Measurements from ENCODE around the gene HDAC9.

The HDAC9 gene

DNA sequence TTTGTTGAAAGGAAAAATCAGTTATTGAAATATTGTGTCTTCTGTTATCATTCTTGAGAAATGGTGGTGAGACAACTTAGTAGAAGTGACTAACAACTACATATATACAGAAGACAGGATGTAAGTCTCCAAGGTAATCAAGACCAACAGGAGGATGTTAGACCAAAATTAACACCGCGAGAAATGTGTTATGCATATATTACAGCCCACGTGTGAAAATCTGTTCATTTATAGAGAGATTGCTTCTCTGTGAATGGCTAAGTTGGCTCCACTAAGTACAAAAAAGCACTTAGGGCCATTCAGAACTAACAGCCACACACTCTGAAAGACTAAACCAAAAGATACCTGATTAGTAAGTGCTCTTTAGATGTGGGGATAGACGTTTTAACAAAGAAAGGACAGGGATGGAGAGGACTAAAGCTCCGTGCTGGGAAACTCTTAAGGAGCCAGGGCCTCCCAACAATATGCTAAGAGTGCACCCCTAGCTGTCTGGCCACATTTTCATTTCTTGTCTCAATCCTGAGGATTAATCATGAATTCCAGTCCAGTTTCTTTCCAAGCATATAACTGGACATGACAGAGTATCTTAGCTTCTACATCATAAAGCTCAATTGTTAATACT lies 26.5 kb downstream of the HDAC9 start:
- no peak for TF ChIP-seq GATA1 (IDR thresholded peaks at IDR 0.05; ENCODE audit: low read depth, low read length)
- TF ChIP-seq POLR2A (IDR thresholded peaks at IDR 0.05; ENCODE audit: low read length) = no peak
- no peak for DNase-seq

DNA sequence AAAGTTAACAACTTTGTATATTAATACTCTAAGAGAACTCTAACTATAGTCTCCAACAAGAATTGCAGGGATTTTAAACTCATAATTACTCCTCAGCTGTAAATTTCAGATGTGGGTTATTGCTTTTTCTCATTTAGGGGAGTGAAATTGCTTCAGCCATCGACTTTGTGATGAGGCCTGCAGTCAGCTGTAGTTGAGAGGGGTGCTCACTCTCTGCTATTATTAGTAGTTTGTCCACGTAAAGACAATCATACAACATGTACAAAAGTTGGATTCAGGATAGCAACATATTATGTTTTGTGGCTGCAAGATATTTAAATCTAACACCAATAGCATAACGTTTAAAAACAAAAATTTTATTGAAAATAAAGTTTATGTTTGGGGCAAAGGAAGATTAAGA lies 28.7 kb downstream of the HDAC9 start:
- TF ChIP-seq POLR2A (IDR thresholded peaks at IDR 0.05; ENCODE audit: low read length) (no peak), GATA1 (IDR thresholded peaks at IDR 0.05; ENCODE audit: low read depth, low read length) (no peak)
- no peak for DNase-seq

DNA sequence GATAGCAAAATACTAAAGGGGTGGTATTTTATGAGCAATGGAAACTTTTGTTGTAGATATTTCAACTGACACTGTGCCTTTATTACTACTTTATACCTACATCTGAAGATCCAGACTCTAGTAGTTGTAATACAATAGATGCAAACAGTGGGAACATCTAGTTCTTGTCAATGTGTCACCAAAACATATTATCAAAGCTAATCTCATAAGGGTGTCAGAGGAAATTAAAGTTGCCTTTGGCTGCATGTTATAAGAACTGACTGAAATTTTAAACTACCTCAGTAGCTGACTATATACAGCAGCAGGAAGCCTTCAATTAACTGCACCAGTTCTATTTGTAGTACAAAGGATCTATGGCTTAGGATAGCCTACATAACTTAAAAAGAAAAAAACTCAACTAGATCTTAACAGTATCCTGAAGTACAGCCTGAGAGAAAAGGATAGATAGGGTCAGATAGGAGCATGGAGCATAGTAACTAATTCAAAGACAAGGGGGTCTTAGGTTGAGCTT lies 30.9 kb downstream of the HDAC9 start:
- TF ChIP-seq GATA1 (IDR thresholded peaks at IDR 0.05; ENCODE audit: low read depth, low read length) (no peak), POLR2A (IDR thresholded peaks at IDR 0.05; ENCODE audit: low read length) (no peak)
- no peak for DNase-seq

DNA sequence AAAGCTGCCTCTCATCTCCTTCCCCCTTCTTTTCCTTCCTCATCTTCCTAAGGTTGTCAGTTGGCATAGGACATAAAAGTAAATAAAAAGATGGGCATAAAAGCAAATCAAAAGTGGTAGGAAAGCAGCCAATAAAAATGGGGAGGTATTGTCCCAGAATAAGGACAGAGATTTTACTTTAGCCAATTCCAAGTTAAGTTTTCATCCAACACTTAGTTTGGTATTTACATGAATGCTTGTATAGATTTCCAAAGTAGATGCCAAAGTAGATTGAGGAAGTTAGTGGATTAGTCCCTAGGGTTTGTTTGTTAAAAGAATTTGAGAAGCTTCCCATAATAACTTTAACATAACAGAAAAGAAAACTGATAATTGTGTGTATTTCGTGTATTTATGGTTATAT lies 33.7 kb downstream of the HDAC9 start:
- TF ChIP-seq POLR2A (IDR thresholded peaks at IDR 0.05; ENCODE audit: low read length) (no peak), GATA1 (IDR thresholded peaks at IDR 0.05; ENCODE audit: low read depth, low read length) (no peak)
- DNase-seq = no peak

DNA sequence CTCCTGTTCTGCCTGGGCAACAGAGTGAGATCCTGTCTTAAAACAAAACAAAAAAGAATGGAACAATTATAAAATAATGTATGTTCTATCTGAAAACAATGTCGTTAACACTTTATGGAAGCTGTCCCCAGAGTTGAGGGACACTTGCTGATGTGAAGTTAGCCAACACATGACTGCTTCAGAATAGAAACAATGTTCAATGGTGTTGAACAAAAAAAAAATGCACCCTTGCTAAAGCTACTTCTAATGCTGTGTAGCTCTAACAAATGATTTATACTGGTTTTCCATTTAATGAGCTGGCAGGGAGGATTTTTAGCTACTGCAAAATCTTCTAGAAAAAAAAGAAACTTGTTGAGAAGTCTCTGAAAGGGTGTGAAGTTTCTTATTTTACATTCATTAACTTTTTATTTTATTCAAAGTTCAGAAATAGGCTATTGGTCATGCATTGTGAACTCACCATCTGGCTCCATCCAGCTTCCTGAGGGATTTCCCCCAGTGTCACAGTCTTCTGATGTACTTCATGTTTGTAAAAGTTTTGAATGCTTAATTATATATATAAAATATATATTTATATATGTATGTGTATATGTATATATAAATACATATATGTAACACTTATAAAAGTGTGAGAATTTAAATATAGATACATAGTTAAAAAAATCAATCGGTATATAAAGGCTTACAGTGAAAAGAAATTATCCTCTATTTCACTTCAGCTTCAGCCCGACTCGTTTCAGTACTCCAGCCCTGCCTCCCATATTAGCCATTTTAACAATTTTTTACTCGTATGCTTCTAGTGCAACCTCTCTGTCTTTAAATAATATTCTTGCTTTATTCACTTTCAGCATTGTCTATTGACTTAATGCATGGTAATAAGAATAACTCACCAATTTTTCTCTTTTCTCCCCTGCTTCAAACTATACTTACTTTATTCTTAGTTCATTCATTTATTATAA lies 35.0 kb downstream of the HDAC9 start:
- TF ChIP-seq GATA1 (IDR thresholded peaks at IDR 0.05; ENCODE audit: low read depth, low read length) = no peak
- no peak for TF ChIP-seq POLR2A (IDR thresholded peaks at IDR 0.05; ENCODE audit: low read length)
- no peak for DNase-seq

DNA sequence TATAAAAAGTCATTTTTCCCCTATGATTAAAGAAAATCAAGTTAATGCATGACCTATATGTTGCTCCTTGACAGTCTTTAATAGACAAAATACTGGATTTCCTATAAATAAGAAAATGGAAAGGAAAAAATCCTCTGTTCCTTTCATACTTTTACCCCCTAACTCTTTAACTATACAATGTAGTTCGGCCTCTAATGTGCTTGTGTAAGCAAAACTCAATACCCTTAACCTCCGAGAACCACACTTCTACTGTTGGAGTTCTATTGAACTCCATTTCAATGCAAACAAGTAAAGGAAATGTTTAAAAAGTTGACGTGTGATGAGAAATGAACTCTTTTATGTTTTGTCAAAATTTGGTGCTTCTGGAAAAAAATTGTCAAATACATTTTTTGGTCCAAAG lies 36.0 kb downstream of the HDAC9 start:
- DNase-seq = no peak

DNA sequence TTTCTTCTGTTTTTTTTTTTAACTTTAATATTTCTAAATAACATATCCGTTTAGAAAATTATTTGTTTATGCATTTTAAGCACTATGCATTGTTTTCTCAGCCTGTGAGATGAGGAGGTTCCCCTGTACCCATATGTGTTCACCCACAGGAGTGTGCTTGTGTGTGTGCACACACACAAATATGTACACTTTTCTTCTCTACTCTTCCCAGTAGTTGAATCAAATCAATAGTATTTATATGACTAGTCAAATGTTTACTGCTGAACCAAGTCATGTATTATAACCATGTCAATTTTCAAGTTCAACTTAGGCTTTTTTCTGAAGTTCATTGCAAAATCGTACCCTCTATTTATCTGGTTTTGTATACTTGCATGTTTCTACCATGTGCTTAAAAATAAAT lies 37.3 kb downstream of the HDAC9 start:
- TF ChIP-seq POLR2A (IDR thresholded peaks at IDR 0.05; ENCODE audit: low read length) (no peak), GATA1 (IDR thresholded peaks at IDR 0.05; ENCODE audit: low read depth, low read length) (no peak)
- no peak for DNase-seq

More for the DNA sequence above, 36.0 kb downstream of the HDAC9 start:
- no peak for TF ChIP-seq POLR2A (IDR thresholded peaks at IDR 0.05; ENCODE audit: low read length)
- no peak for TF ChIP-seq GATA1 (IDR thresholded peaks at IDR 0.05; ENCODE audit: low read depth, low read length)

DNA sequence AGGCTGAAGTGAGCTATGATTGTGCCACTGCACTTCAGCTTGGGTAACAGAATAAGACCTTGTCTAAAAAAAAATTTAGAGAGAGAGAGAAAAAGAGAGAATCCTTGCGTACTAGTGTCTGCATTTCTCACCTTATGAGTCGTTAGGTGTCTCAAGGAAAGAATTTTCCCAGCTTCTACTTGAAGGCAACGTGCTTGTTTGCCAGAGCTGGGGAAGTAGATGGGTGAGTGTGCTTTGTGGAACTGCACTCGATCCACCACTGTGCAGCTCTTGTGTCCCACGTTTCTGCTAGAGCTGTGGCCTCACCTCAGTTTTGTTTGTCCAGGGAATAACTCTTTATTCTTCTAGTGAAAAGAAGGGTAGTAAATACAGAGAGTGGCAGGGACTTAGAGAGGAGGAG lies 38.9 kb downstream of the HDAC9 start:
- no peak for DNase-seq
- no peak for TF ChIP-seq GATA1 (IDR thresholded peaks at IDR 0.05; ENCODE audit: low read depth, low read length)
- no peak for TF ChIP-seq POLR2A (IDR thresholded peaks at IDR 0.05; ENCODE audit: low read length)

DNA sequence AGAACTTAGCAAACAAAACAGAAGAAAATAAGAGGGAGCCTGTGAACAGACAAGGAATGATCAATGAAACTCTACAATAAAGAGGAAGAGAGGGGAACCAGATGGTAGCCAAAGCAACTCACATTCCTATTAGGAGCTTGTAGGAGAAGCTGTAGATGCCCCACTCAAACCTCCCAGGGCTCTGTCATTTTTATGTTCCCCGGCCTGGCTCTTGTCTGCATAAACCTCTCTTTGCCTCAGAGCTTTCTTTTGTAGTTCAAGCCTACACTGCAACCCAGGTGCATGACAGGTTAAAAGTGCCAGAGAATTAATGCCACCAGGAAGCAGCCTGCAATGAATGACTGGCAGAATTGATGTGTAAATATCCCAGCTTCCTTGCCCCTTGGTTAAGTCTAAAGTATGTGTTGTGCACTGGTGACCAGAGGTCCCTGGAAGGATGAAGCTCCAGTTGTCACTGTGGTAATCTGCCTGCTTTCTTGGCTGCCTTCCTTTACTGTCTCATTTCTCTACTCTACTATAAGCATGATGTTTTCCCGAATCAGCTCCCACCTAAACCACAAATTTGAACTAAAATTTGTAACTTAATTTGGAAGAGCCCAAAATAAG lies 40.4 kb downstream of the HDAC9 start:
- DNase-seq = no peak
- TF ChIP-seq GATA1 (IDR thresholded peaks at IDR 0.05; ENCODE audit: low read depth, low read length) = no peak
- TF ChIP-seq POLR2A (IDR thresholded peaks at IDR 0.05; ENCODE audit: low read length) = no peak

DNA sequence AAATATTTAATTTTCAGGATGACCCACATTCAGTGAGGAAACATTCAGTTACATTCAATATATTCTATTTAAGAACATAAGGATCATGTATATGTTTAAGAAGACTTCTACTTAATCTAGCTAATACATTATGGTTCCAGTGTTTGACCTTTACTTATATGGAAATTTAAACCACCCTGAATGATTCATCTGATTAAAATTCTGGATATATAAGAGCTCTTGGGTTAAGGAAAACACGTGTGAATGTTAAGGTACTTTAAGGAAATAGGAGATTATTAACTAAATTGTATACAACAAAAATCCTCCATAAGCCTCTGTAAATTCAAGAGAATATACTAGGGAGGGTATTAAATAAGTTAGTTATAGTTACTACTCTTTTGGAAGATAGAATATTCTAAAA lies 40.9 kb downstream of the HDAC9 start:
- no peak for DNase-seq
- TF ChIP-seq POLR2A (IDR thresholded peaks at IDR 0.05; ENCODE audit: low read length) = no peak
- no peak for TF ChIP-seq GATA1 (IDR thresholded peaks at IDR 0.05; ENCODE audit: low read depth, low read length)

DNA sequence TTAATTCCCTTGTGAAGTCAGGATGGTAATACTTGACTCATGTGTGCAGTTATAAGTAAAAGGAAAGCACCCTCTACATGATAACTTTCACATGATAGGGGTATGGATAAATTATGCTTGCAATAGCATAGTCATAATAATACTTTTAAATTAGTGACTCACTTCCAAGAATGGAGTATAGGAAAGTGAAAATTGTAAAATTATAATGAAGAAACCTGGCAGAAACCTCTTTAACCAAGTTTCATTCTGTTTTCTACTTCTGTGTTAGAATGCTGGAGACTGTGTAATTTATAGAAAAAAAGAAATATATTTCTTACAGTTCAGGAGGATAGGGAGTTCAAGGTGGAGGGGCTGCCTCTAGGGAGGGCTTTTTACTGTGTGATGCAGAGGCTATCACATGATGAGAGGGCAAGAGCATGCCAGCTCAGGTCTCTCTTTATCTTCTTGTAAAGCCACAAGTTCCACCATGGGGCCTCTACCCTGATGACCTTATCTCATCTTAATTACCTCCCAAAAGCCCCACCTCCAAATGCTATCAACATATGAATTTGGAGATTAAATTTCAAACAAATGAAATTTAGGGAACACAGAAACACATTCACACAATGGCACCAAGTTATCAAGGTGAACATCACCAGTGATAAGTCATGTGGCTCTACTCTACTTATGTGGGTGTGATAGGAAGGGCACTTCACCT lies 43.2 kb downstream of the HDAC9 start:
- DNase-seq = peak; percentile 7 to 51
- TF ChIP-seq POLR2A (IDR thresholded peaks at IDR 0.05; ENCODE audit: low read length) (no peak), GATA1 (IDR thresholded peaks at IDR 0.05; ENCODE audit: low read depth, low read length) (no peak)

DNA sequence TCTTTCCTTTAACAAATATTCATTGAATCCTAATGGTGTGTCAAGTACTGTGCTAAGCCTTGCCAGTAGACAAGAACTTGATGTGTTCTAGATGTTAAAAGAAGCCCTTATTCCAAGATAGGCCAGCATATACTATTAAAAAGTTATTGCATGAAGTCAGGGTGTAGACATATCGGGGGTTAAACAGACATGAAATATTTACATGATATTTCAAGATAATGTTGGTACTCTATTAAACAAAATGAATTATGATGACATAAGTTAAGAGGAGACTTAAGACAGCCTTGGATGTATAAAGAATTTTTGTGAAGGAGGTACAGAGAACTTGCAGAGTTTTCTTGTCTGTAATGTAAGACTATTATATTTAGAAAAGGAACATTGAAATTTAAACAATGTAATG lies 44.8 kb downstream of the HDAC9 start:
- TF ChIP-seq POLR2A (IDR thresholded peaks at IDR 0.05; ENCODE audit: low read length) (no peak), GATA1 (IDR thresholded peaks at IDR 0.05; ENCODE audit: low read depth, low read length) (no peak)
- no peak for DNase-seq

DNA sequence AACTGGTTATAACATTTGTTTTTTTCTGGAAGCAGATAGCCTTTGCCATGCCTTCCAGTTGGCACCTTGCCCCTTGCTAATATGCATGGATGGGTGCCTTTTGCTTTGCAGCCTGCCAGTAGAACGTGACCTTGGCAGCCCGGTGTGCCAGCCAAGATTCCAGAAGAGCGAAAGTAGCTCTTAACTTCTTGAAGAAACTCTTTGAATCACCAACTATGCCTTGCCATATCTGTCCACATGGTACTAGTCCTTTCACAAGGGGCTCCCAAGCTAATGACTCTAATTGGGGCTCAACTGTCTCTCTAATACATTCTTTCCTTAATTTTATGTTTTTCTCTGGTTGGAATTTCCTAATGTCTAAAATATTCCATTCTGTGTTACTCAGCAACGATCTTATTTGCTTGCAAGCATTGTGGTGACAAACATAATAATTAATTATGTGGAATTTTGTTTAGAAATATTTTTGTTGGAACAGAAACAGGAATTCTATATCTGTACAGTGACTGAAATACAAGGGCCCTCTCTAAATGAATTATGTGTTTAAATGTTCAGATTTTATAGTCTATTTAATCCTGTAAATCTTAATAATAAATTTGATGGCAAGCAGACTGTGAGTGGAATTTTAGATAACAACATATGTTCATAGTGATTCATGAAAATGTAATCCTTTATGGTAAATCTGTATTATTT lies 45.8 kb downstream of the HDAC9 start:
- no peak for DNase-seq
- TF ChIP-seq GATA1 (IDR thresholded peaks at IDR 0.05; ENCODE audit: low read depth, low read length) (no peak), POLR2A (IDR thresholded peaks at IDR 0.05; ENCODE audit: low read length) (no peak)

All from erythroblast (primary cell).